C4-2B (cell line): ENCODE data around the gene PRKCD.

Source experiments
- H3K27ac ChIP-seq: fragments of 450-650 bp; 2 replicates; pipeline ENCODE4 v1.5.1; 2017
- ZFX ChIP-seq: fragments of 450-650 bp; IDR thresholded peaks from 2 replicates; pipeline ENCODE4 v1.6.1; 2017
- TF ChIP-seq, protein P1 (sequence below): fragments of 450-650 bp; conservative IDR thresholded peaks from 2 replicates; pipeline ENCODE4 v1.5.1; 2017; ENCODE audit warnings: mild to moderate bottlenecking

PRKCD gene

DNA sequence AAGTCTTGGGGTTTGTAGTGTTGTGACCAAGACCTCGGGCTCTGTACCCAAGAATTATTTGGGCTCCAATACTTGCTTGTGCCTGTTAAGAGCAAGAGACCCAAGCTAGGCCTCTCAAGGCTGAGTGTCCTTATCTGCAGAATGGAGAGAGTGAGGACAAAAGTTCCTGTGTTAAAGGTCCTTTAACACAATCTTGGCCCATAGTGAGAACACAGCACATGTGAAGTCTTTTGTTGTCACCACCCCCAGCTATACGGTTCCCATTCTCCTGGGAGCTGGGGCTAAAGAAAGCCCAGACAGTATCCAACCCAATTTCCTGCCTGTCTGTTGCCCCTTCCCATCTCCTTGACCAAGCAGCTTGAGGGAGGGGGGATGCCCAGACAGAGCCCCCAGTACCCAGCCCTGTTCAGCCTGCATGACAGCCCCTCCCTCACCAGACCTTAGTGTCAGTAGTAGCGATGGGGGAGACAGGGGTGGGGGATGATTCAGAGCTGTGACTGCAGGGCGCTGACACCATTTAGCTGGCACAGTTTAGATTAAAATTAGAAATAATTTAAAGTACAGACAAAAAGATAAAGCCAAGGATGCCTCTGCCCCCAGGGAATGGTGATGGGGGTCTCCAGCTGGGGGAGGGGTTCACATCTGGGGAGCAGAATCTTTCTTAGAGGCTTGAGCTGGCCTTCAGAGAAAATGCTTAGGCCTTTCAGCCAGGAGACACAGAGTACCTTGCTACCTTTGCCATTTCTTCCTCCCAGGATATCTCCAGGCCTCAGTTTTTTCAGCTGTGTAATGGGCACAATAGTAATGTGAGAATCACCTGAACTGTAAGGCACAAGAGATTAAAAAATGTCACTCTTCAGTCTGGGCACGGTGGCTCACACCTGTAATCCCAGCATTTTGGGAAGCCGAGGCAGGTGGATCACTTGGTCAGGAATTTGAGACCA is 2.7 kb downstream of the PRKCD start:
- H3K27ac ChIP-seq: peak overlapping the region; percentile 94
- TF ChIP-seq, protein P1, sequence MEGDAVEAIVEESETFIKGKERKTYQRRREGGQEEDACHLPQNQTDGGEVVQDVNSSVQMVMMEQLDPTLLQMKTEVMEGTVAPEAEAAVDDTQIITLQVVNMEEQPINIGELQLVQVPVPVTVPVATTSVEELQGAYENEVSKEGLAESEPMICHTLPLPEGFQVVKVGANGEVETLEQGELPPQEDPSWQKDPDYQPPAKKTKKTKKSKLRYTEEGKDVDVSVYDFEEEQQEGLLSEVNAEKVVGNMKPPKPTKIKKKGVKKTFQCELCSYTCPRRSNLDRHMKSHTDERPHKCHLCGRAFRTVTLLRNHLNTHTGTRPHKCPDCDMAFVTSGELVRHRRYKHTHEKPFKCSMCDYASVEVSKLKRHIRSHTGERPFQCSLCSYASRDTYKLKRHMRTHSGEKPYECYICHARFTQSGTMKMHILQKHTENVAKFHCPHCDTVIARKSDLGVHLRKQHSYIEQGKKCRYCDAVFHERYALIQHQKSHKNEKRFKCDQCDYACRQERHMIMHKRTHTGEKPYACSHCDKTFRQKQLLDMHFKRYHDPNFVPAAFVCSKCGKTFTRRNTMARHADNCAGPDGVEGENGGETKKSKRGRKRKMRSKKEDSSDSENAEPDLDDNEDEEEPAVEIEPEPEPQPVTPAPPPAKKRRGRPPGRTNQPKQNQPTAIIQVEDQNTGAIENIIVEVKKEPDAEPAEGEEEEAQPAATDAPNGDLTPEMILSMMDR: no peak
- no peak for TF ChIP-seq ZFX

DNA sequence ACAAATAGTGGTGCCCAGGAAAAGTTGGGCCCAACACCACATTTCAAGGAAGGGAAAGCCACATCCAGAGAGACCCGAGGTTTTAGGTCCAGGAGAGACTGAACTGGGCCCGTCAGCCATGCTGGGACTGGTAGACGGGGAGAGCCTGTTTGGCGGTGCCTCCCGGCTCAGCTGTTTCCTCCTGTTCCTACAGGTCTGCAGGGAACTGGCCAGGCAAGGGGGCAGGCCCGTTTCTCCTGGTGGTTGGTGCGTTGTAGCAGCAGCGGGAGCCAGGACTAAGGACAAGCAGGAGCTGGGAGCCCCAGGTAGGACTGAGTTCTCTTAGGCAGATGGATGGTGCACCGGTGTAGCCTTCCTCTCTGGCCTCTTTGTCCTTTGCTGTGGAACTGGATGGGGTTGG is 3.9 kb downstream of the PRKCD start:
- TF ChIP-seq, protein P1: no peak
- no peak for TF ChIP-seq ZFX
- peak overlapping the region; percentile 94 for H3K27ac ChIP-seq

DNA sequence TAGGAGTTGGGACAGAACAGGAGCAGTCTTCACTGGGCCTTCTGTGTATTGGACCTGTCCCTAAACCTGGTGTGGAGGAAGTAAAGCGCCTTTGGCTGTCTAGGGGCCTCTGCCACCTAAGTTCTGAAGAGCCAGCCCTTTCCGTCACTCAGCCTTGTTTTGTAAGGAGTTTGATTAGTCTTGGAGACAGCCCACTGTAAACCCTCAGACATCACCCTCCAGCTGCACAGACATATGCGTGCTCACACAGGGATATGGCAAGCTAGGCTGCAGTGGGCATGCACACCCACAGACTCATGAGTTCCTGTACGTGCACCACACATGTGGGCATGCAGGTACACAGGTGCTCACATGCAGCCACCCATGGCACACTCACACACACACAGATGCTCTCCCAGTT is 5.2 kb downstream of the PRKCD start:
- TF ChIP-seq, protein P1: no peak
- no peak for TF ChIP-seq ZFX
- H3K27ac ChIP-seq: peak overlapping the region; percentile 94

DNA sequence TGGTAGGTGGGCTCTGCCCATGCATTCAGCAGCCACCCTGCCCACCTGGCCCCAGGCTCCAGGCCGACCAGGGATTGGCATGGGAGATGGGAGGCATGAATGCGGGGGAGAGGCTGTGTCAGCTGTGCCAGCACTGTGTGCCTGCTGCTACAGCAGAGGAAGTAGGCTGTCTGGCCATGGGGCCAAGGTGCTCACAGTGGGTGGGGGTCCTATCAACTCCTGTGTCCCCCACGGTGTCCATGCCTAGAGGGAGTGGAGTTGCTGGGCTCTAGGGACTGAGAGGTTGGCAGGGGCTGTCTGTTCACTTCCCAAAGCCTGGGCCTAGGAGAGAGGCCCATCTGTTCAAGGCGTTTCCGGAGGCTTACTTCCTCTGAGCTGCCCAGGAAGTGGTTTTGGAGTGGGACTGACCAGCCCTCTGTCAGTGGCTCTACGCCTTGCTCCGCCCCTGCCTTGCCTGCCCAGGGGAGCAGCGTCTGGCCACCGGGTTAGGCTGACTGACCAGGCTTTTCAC is 5.8 kb downstream of the PRKCD start:
- no peak for TF ChIP-seq ZFX
- TF ChIP-seq, protein P1: no peak
- no peak overlapping the region; the same call in 1 of the 2 replicates for H3K27ac ChIP-seq

DNA sequence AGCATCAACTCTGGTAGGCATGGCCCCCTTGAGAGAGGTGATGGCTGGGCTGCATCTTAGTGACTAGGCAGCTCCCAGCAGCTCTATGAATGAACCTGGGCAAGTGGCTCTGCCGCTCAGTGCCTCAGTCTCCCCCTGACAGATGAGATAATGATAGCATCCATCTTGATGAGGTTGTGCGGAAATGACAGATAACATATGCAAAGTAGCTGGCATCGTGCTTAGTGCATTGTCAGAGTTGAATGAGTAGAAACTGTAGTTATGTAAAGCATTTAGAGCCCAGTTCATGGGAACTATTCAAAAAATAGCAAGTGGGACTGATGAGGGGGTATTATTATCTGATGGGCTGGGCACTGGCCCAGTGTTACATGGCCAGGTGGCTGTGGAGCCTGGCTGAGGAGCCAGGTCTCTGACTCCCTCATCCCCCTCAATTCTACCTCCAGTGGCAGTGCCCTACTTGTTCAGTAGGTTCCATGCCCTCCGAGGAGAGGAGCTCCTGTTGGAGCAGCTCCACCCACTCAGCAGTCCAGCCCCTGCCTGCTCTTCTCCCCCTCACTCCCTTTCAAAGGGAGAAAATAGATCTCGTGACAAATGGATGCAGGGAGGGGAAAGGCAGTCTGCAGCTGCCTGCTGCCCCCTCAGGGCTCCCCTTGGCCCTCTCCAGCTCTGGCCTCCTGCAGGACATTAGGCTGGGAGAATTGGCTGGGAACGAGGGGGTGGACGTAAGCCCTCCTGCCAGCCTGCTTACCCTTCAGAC is 6.6 kb downstream of the PRKCD start:
- H3K27ac ChIP-seq: no peak overlapping the region
- TF ChIP-seq ZFX: no peak
- TF ChIP-seq, protein P1: no peak

DNA sequence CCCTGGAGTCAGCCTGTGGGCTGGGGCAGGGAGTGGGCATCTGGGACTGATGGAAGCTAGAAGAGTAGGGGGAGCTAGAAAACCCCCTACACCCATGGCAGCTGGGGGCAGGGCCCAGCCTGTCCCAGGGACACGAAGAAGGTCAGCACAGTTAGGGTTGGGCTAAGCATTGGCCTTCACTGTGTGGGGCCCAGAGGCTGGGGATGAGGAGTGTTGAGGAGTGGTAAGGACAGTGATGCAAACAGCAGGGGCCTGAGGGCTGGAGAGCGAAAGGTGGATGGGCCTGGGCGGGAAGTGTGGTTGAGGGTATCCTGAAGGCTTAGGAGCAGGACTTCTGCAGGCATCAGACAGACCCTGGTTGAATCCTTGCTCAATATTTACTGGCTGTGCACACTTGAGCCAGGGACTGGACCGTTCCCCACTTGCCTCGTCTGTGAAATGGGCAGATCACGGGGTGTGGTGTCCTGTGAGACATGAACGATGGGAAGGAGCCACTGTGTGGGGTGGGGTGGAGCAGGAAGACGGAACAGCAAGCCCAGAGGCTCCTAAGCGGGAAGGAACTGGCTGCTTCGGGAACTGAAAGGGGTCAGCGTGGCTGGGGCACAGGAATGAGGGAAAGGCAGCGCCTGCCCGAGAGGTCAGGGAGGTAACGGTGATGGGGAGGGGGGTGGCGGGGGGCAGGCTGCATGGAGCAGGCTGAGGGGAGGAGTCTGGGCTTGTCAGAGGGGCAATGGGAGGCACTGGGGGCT is 7.3 kb downstream of the PRKCD start:
- no peak overlapping the region for H3K27ac ChIP-seq
- TF ChIP-seq ZFX: no peak
- TF ChIP-seq, protein P1: no peak
